SU-DHL-6 (cell line): ENCODE data around the gene RTF2.

Source experiments
- CTCF ChIP-seq: fragments of 200-600 bp; sonication (generic); IDR thresholded peaks from one replicate; pipeline ENCODE4 v1.5.1; 2017; ENCODE audit warnings: antibody characterized with exemption, mild to moderate bottlenecking, low read length, moderate library complexity; ENCODE audit not compliant: insufficient read depth, poor library complexity, severe bottlenecking
- EZH2phosphoT487 ChIP-seq: fragments of 200-600 bp; sonication (generic), shearing (Covaris generic); conservative IDR thresholded peaks from 2 replicates; pipeline ENCODE4 v1.6.1; 2018; ENCODE audit warnings: mild to moderate bottlenecking, antibody characterized with exemption, low read length, moderate library complexity, mixed read lengths

- TF ChIP-seq CTCF (no peak), EZH2phosphoT487 (no peak)
Measured at GRCh38 chr20:56447227-56447626, 21.2 kb upstream of the RTF2 start.
